Right lung (tissue), 5 donors: Measurements from ENCODE around the gene JPH2. TPM values are rescaled to one million over a fixed set of nuclear protein-coding genes. Genes with fewer than 3 reads are reported as not detected.

Experiments used
- DNase-seq, 2 donors: peaks; one replicate each; pipeline ENCODE4 v3.0.0-alpha.2; 2013
- polyA plus RNA-seq, 5 donors: library from polyadenylated mRNA; unstranded; fragments of 120-200 nt; gene quantifications; one replicate each; pipeline versions ENCODE4 v1.2.1 to v1.2.3, GENCODE V29; 2013; ENCODE audit warnings: inconsistent platforms in 1 of 5, low replicate concordance in 1 of 5; ENCODE audit not compliant: insufficient read length in 5 of 5, insufficient read depth in 1 of 5

The JPH2 gene
- polyA plus RNA-seq, 5 donors: 0.87 to 4.4 (median 1.4) TPM

DNA sequence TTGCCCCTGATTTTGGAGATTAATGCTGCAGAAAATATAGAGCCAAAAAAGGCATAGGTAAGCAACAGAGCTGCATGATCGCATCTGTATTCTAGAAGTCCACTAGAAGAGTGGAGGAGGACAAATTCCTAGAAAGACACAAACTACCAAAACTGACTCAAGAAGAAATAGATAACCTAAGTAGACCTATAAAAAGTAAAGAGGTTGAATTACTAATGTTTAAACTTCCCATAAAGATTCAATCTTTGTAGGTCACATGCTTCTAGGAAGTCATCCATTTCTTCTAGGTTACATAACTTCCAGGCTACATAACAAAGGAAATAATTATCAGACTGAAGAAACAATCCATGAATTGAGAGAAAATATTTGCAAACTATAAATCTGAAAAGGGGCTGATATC is 84.4 kb downstream of the JPH2 start:
- DNase-seq: no peak

- DNase-seq: no peak
Measured at GRCh38 chr20:44099832-44100231, 87.2 kb downstream of the JPH2 start.

GRCh38 chr20:44098657-44099056 is 88.3 kb downstream of the JPH2 start:
- no peak for DNase-seq

- DNase-seq: no peak
Measured at GRCh38 chr20:44098256-44098630, 88.7 kb downstream of the JPH2 start.

- DNase-seq: no peak
Measured at GRCh38 chr20:44097521-44098255, 89.3 kb downstream of the JPH2 start.

DNA sequence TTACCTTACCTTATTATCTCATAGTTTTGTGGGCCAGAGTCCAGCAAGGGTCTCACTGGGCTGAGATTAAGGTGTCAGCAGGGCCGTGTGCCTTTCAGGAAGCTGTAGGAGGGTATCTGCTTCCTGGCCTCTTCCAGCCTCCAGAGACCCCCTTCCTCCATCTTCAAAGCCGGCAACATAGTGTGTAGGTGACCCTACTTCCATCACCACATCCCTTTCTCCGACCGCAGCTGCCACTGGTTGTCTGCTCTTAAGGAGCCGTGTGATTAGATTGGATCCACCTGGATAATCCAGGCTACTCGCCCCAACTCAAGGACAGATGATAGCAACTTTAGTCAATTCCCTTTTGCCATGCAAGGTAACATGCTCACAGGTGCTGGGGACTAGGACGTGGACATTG is 91.2 kb downstream of the JPH2 start:
- no peak for DNase-seq

GRCh38 chr20:44093249-44093582 is 93.8 kb downstream of the JPH2 start:
- DNase-seq: no peak

DNA sequence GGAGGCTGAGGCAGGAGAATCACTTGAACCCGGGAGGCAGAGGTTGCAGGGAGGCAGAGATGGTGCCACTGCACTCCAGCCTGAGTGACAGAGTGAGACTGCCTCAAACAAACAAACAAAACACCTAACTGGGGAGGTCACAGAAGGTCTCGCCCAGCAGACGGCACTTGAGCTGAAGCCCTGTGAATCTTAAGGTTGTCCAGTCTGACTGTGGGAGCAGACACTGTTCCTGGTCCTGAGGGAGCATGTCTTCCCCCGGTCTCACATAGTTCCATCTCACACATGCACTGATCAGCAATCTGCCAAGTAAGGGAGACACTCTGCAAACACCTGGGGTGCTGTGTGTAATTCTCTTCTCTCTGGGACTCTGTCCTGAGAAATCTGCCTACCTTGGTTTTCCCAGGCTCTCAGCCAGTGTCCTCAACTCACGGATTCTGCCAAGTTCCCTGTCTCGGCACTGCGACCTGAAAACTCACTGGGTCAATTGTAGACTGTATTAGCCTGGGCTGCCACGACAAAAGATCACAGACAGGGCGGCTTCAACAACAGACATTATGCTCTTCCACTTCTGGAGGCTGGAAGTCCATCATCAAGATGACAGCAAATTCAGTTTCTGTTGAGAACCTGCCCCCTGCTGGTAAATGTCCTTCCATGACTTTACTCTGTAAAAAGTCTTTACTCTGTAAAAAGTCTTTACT is 94.3 kb downstream of the JPH2 start:
- DNase-seq: no peak

GRCh38 chr20:44091026-44091425 is 96.0 kb downstream of the JPH2 start:
- DNase-seq: no peak

DNA sequence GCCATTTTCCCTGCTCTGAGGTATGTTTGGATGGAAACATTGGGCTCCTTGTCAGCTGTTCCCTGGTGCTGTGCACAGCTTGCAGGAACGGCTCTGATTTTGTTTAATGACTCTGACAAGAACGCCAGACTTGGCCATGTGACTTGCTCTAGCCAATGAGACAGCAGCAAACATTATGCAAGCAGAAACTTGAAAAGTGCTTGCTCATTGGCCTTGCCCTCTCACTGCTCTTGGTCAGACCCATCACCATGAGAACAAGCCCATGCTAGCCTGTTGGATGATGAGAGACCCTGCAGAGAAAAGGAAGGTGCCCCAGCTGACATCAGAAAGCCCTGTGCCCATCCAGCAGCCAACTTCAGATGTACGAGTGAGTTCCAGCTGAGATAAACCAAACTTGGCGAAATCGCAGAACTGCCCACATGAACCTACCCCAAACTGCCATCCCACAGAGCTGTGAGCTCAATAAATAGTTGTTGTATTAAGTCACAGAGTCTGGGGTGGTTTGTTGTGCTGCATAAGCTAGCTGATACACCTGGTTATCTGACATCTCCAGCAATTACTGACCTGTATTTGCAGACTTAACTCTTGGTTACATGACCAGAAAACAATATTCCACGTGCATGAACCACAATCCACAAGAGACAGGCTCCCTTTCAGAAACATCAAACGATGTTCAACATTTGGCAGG is 96.9 kb downstream of the JPH2 start:
- DNase-seq: no peak

- DNase-seq: no peak
Measured at GRCh38 chr20:44087857-44088120, 99.2 kb downstream of the JPH2 start.

GRCh38 chr20:44087051-44087856 is 99.7 kb downstream of the JPH2 start:
- DNase-seq: no peak

GRCh38 chr20:44085616-44086434 is 101.2 kb downstream of the JPH2 start:
- no peak for DNase-seq

DNA sequence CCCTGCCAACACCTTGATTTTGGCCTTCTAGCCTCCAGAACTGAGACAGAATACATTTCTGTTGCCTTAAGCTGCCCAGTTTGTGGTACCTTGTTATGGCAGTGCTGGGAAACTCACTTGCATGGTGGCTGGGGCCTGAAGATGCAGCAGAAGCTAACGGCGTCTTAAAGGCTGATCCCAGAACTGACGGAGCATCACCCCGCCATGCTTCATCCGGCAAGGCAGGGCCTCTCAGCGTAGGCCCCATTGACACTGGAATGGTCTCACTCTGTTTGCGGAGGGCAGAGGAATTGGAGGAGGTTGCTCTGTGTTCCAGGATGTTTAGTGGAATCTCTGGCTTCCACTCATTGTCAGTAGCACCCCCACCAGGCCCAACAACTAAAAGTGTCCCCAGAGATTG is 102.1 kb downstream of the JPH2 start:
- DNase-seq: no peak

DNA sequence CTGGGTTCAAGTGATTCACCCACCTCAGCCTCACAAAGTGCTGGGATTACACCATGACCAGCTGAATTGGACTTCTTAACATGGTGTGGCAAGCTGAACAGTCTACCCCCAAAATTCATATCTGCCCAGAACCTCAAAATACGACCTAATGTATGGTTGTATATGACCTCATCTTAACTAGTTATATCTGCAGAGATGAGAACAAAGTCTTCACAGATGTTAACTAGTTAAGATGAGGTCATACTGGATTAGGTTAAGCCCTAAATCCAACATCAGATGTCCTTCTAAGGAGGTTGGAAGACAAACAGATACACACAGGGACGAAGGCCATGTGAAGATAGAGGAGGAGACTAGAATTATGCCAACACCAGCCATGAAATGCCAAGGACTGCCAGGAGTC is 102.5 kb downstream of the JPH2 start:
- DNase-seq: no peak

- DNase-seq: no peak
Measured at GRCh38 chr20:44083220-44083933, 103.6 kb downstream of the JPH2 start.

GRCh38 chr20:44081888-44082287 is 105.1 kb downstream of the JPH2 start:
- no peak for DNase-seq

GRCh38 chr20:44081476-44081875 is 105.5 kb downstream of the JPH2 start:
- no peak for DNase-seq

GRCh38 chr20:44080646-44081267 is 106.2 kb downstream of the JPH2 start:
- peak; percentile 70 to 80 for DNase-seq

DNA sequence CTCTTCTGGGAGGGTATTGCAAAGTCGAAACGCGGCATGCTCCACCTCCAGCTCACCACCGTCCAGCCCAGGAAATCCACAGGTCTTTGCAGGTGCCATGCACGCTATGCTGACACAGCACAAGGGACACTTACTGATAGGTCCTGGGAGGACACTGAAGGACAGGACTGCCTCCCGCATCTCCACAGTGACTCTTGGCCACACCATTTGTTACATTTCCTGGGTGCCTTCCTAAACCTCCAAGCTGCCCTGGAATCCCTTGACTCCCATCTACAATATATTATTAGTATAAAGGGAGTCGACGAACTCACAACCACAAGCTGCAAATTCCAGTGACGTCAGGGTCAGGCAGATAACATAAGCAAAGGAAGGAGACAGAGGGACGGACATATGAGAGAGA is 106.9 kb downstream of the JPH2 start:
- DNase-seq: no peak

- DNase-seq: no peak
Measured at GRCh38 chr20:44079291-44079690, 107.7 kb downstream of the JPH2 start.
